GM23248 (cell line): ENCODE results near the gene DBH.

ENCODE experiments used
- EZH2 ChIP-seq: fragments of 200-600 bp; sonication (generic); IDR thresholded peaks from 2 replicates; pipeline ENCODE4 v1.6.1; 2018; ENCODE audit warnings: antibody characterized with exemption, mild to moderate bottlenecking; ENCODE audit not compliant: insufficient read depth, poor library complexity, severe bottlenecking
- EZH2phosphoT487 ChIP-seq: fragments of 200-600 bp; sonication (generic); IDR thresholded peaks from 2 replicates; pipeline ENCODE4 v1.6.1; 2018; ENCODE audit warnings: antibody characterized with exemption, moderate library complexity, mild to moderate bottlenecking, low read depth; ENCODE audit not compliant: insufficient read depth

GRCh38 chr9:133612051-133612450 is 24.1 kb upstream of the DBH start:
- TF ChIP-seq EZH2 (no peak), EZH2phosphoT487 (no peak)
